Stimulated activated CD4-positive, alpha-beta T cell treated with anti-CD3 and anti-CD28 coated beads, Interleukin-2, amount 100 ng/mL, for 24 hours (primary cell): Measurements from ENCODE around the gene WDR33.
"Not testable (repeated sequence)": the region's sequence is repeated elsewhere in the genome, so short reads cannot be mapped to it uniquely, and the experiment has no call there.

Experiments used
- DNase-seq, 2 donors: peaks; one replicate each; pipeline ENCODE4 v3.0.0-alpha.2; 2020

WDR33 gene

GRCh38 chr2:127759931-127760330 is 51.0 kb downstream of the WDR33 start:
- DNase-seq, result no peak

GRCh38 chr2:127754186-127754585 is 56.8 kb downstream of the WDR33 start:
- DNase-seq, result no peak

DNA sequence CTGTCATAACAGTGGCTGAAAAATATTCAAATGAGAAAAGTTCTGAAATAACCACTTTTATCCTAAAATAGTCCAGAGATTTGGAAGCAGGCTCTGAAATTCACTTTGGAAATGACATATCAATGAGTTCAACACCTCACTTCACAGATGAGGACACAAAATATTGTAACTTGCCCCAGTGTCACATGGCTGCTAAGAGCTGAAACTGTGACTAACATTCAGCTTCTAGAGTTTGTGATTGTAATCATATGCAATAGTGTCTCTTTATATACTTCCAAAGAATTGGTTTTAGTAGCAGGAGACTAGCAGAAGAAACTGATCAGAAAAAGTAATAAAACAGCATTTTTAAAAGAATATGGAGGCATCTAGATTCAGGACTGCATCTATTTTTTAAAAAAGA is 57.6 kb downstream of the WDR33 start:
- DNase-seq, result no peak

GRCh38 chr2:127749537-127749936 is 61.4 kb downstream of the WDR33 start:
- not testable (repeated sequence) for DNase-seq

- DNase-seq, result no peak
Observed at GRCh38 chr2:127747621-127748020, 63.4 kb downstream of the WDR33 start.

DNA sequence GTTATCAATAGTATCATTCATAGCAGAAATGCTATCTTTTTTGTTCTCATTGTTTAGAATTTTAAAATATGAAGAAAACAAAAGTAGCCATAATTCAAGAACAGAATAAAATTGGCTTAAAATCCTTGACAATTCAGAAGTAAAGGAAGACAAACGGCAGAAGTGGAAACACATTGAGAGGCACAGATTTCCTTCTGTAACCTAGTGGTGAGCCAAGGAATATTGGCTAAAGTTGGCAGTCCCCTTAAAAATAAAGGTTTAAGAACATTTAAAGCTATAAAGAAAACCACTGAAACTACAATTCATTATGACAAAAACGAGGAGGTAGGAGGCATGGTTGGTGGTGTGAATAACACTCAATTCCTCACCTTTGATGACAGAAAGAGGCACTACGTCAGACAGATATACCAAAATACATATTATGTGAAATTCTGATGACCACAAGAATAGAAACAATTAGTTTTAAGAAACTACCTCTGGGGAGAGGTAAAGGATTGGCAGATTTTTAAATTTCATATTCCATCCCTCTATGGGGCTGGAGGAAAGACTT is 67.4 kb downstream of the WDR33 start:
- no peak for DNase-seq

GRCh38 chr2:127740665-127741288 is 70.2 kb downstream of the WDR33 start:
- no peak for DNase-seq

- no peak for DNase-seq
Observed at GRCh38 chr2:127739800-127740199, 71.2 kb downstream of the WDR33 start.

GRCh38 chr2:127737892-127738291 is 73.1 kb downstream of the WDR33 start:
- DNase-seq, result no peak

GRCh38 chr2:127735537-127736399 is 75.2 kb downstream of the WDR33 start:
- no peak for DNase-seq

DNA sequence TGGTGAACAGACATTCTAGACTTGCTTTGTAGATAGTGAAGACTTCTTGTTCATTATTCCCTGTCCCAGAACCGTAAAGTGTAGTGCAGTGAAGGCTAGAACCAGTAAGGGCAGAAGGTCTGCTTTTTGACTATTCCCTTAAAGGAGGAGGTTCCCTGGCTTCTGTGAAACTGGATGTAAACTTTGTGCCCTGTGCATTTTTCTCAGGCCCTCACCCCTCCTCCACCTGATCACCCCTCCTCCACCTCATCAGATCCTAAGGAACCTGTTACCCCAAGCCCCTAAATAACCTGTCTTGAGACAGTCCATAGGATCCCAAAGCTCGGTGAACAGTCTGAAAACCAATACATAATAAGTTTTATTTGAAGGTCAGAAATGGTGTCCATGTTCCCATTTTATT is 75.9 kb downstream of the WDR33 start:
- DNase-seq, result no peak

GRCh38 chr2:127733816-127734537 is 77.0 kb downstream of the WDR33 start:
- no peak for DNase-seq

- no peak for DNase-seq
Observed at GRCh38 chr2:127733113-127733815, 77.7 kb downstream of the WDR33 start.

DNA sequence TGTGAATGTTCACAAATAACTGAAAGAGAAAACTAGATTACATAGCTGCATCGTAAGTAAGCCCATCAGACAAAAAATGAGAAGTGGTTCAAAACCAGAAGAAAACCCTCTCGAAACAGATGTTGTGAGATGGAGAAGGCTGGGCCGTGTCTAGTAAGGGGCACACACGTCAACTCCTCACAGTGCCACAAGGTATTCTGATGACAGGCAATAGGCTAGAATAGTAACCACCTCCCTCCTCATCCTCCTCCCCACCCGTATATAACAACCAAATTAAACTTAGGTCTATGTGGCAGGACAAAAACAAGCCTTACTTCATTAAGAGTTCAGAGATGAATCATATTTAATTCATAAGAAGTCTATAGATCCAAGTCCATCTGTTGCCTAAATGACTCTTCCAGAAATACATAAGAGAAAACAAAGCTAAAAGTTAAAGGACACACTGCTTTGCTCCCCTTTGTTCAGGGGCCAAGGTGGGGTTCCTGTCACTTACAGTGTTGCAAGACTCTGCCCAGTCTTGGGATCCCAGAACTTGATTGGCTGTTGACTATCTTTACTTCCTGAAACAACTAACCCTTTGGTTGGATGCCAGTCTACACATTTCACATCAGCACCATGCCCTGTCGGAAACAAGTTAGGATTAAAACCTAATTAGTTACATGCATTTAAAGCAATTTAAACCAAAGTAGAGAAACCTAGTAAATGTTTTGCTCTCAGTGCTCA is 84.7 kb downstream of the WDR33 start:
- no peak for DNase-seq

DNA sequence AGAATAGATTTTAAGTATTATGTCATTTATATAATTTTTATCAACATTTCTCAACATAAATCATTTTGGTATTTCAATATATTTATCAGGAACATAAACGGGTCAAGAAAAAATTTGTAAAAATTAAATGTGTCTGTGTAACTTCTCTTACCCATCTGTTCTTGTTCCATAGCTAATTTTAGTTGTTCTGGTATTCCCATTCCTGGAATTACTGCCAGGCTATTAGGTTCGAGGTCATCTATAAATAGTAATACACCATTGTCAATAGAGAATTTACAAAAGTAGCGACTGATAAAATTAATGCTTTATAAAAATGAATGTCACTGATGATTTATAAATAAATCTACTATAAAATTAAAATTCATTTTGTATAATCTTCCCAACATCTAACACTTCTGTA is 88.2 kb downstream of the WDR33 start:
- DNase-seq, result no peak

DNA sequence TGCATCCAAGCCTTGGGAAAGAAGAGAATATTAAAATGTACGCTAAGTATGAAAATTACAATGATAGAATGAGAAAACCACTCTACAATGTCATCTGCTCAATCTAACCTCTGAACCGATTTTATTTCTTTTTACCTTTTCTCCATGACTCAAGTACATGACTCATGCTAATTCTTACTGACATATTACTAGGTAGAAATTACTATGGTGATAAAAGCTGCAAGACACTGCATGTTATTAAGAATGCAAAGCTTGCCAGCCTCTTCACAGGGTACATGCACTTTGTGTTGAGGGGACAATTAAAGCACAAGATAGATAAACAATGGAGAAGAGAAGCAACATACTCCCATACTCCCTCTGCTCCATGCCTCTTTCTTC is 89.0 kb downstream of the WDR33 start:
- DNase-seq, result no peak

DNA sequence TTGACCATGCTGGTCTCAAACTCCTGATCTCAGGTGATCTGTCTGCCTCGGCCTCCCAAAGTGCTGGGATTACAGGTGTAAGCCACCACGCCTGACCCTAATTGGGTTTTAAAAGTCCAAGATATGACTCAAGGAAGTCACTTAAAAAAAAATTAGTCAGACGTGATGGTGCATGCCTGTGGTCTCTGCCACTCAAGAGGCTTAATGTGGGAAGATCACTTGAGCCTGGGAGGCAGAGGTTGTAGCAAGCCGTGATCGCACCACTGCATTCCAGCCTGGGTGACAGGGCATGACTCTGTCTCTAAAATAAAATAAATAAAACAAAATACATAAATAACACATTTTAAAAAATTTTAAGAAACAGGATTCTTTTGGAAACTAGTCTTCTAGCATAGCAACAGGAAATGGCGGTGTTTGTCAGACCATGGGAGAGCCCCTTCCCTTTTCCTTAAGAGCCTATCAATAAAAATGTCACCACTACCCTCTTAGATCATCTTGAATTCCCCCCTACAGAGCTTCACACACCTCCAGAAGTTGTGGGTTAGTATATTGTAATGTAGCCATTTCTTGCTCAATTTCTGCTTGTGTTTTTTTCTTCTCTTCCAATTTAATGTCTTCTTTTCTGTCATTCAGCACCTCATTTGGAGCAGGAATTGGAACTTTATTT is 89.5 kb downstream of the WDR33 start:
- DNase-seq, result no peak

DNA sequence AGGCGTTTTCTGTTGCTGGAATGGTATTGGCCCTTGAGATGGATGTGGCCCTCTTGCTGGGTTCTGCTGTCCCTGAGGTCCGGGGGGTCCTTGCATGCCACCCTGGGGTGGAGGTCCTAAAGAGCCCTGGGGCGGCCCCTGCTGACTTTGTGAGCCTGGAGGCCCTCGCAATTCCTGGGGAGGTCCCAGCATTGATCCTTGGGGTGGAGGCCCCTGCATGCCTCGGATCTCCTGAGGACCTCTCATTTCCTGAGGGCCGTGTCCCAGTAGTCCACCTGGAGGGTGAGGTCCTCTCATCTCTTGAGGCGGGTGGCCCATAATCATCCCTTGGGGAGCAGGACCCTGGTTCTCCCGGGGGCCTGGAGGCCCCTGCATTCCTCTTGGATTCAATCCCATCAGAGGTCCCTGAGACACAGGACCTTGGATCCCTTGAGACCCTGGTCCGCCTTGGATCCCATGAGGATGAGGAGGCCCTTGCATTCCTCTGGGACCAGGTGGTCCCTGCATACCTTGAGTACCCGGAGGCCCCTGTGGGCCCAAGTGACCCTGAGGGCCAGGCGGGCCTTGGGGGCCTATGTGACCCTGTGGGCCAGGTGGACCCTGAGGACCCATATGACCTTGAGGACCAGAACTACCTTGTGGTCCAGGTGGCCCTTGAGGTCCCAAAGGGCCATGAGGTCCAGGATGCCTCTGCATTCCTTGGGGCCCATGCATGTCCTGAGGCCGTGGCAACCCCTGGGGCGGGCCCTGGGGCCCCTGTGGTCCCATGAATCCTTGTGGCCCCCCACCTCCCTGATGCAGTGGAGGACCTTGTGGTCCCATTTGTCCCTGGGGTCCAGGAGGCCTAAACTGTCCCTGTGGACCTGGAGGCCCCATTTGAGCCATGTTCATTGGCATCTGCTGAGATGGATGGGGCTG is 91.4 kb downstream of the WDR33 start:
- no peak for DNase-seq

GRCh38 chr2:127718271-127718670 is 92.7 kb downstream of the WDR33 start:
- DNase-seq, result no peak

- no peak for DNase-seq
Observed at GRCh38 chr2:127715778-127716449, 95.1 kb downstream of the WDR33 start.
